HepG2 (cell line): ENCODE data around the gene VPS11. TPM values are rescaled to one million over a fixed set of nuclear protein-coding genes. Genes with fewer than 3 reads are reported as not detected.
A peak's percentile ranks its signal among the peaks of the same experiment; 100 is the strongest.

Experiments used
- ATAC-seq: fragments of 200-7000 bp; cut with Tn5 transposase; 3 replicates; pipeline ENCODE4 v1.9.1; 2020; ENCODE audit warnings: mild to moderate bottlenecking, moderate library complexity
- BruUV-seq: library from RNA; stranded (reverse); fragments of 400-500 nt; replicated peaks from 2 replicates; lab custom pipeline; 2021; lab: Mats Ljungman, UMichigan
- CTCF ChIA-PET: fragments of 300-600 bp; formaldehyde crosslinking; extraction: SDS; loops from one replicate; lab custom pipeline; 2021; ENCODE audit warnings: low total read pairs, inconsistent platforms, low intra/inter-chr PET ratio; lab: Yijun Ruan, JAX
- POLR2A ChIA-PET: fragments of 350-600 bp; sonication (Branson Sonifier 250); formaldehyde crosslinking; loops from one replicate; lab custom pipeline; 2020; ENCODE audit warnings: antibody characterized with exemption, inconsistent platforms; lab: Yijun Ruan, JAX
- DNase-seq: peaks from one replicate; pipeline ENCODE4 v3.0.0-alpha.2; 2015; ENCODE audit warnings: low spot score
- FAIRE-seq: peaks from 3 replicates; lab custom pipeline; 2011; peaks lifted over from hg19 to GRCh38; lab: Jason Lieb, UNC
- H2AFZ ChIP-seq: one replicate; pipeline ENCODE4 v1.6.1; 2011; ENCODE audit warnings: low read length, inconsistent platforms
- H3K27ac ChIP-seq: fragments of 300-600 bp; 3 replicates; pipeline ENCODE4 v1.8.0; 2011; ENCODE audit warnings: mixed run types, mild to moderate bottlenecking, mixed read lengths, low read length, inconsistent platforms; ENCODE audit not compliant: insufficient read depth; ENCODE audit errors: extremely low read length
- H3K27me3 ChIP-seq, 2 experiments: fragments of 200-600 bp in 1 of 2; 2 replicates in 1 of 2; 3 replicates in 1 of 2; pipeline versions ENCODE4 v1.6.0 to v1.8.0; 2011; ENCODE audit warnings: low read length in 2 of 2, mild to moderate bottlenecking in 2 of 2, moderate library complexity in 2 of 2, inconsistent platforms in 1 of 2; ENCODE audit not compliant: insufficient read depth in 2 of 2, control insufficient read depth in 1 of 2
- H3K36me3 ChIP-seq, 2 experiments: fragments of 200-600 bp in 1 of 2; replicated peaks in 1 of 2; 2 replicates in 1 of 2; 3 replicates in 1 of 2; pipeline versions ENCODE4 v1.5.1 to v1.8.0; 2011; ENCODE audit warnings: low read length in 2 of 2, inconsistent platforms in 1 of 2; ENCODE audit not compliant: insufficient read depth in 2 of 2, control insufficient read depth in 1 of 2
- H3K4me1 ChIP-seq: 2 replicates; pipeline ENCODE4 v1.5.1; 2012; ENCODE audit warnings: low read length, inconsistent platforms; ENCODE audit not compliant: insufficient read depth
- H3K4me2 ChIP-seq: 2 replicates; pipeline ENCODE4 v1.6.0; 2011; ENCODE audit warnings: low read depth, low read length, inconsistent platforms
- H3K4me3 ChIP-seq, 3 experiments: fragments of 200-600 bp in 1 of 3; sonication (generic), shearing (Covaris generic) in 1 of 3; replicated peaks in 1 of 3; 2 replicates each; pipeline ENCODE4 v1.5.1; 2011 to 2016; ENCODE audit warnings: low read length in 3 of 3, inconsistent platforms in 2 of 3, low read depth in 2 of 3, mild to moderate bottlenecking in 2 of 3, control low read depth in 1 of 3, mixed read lengths in 1 of 3; ENCODE audit not compliant: insufficient read depth in 1 of 3
- H3K79me2 ChIP-seq: one replicate; pipeline ENCODE4 v1.6.1; 2011; ENCODE audit warnings: low read length, inconsistent platforms; ENCODE audit not compliant: insufficient read depth
- H3K9ac ChIP-seq: 2 replicates; pipeline ENCODE4 v1.6.0; 2011; ENCODE audit warnings: mild to moderate bottlenecking, low read depth, low read length, inconsistent platforms; ENCODE audit not compliant: insufficient read depth
- H3K9me3 ChIP-seq: 2 replicates; pipeline ENCODE4 v1.5.1; 2012; ENCODE audit warnings: mild to moderate bottlenecking, low read length
- H4K20me1 ChIP-seq: 2 replicates; pipeline ENCODE4 v1.6.0; 2011; ENCODE audit warnings: inconsistent platforms, mild to moderate bottlenecking, low read length, moderate library complexity; ENCODE audit not compliant: insufficient read depth
- CBFB ChIP-seq: sonication (generic); formaldehyde crosslinking; IDR thresholded peaks from 2 replicates; pipeline ENCODE4 v1.4.0; 2020; ENCODE audit warnings: missing genetic modification reagents
- CHD2 ChIP-seq: IDR thresholded peaks from 2 replicates; pipeline ENCODE4 v1.6.1; 2011; ENCODE audit warnings: low read depth, low read length, improper control_type of control experiment
- FOXO4 ChIP-seq: sonication (generic); formaldehyde crosslinking; conservative IDR thresholded peaks from 2 replicates; pipeline ENCODE4 v1.8.1; 2023; ENCODE audit warnings: missing genetic modification reagents
- FOXP4 ChIP-seq: sonication (generic); formaldehyde crosslinking; IDR thresholded peaks from 2 replicates; pipeline ENCODE4 v1.4.0; 2020; ENCODE audit warnings: missing genetic modification reagents
- HMGXB3 ChIP-seq: sonication (generic); formaldehyde crosslinking; IDR thresholded peaks from 2 replicates; pipeline ENCODE4 v1.4.0; 2020; ENCODE audit warnings: missing genetic modification reagents, borderline replicate concordance
- HNRNPL ChIP-seq: fragments of 200-400 bp; formaldehyde crosslinking; IDR thresholded peaks from 2 replicates; pipeline ENCODE4 v1.6.1; 2017; ENCODE audit warnings: mild to moderate bottlenecking, low read depth, low read length
- IRX3 ChIP-seq: sonication (generic); formaldehyde crosslinking; IDR thresholded peaks from 2 replicates; pipeline ENCODE4 v1.8.1; 2023; ENCODE audit warnings: mild to moderate bottlenecking, low read depth, missing genetic modification reagents, borderline replicate concordance
- MAZ ChIP-seq, 2 experiments: sonication (generic) in 1 of 2; formaldehyde crosslinking in 1 of 2; IDR thresholded peaks; 2 replicates each; pipeline versions ENCODE4 v1.5.0 to v1.6.1; 2012 to 2020; ENCODE audit warnings: low read depth in 2 of 2, mild to moderate bottlenecking in 2 of 2, borderline replicate concordance in 1 of 2, improper control_type of control experiment in 1 of 2, low read length in 1 of 2, missing genetic modification reagents in 1 of 2, moderate library complexity in 1 of 2
- MIXL1 ChIP-seq: IDR thresholded peaks from 2 replicates; pipeline ENCODE4 v1.6.1; 2016
- PAF1 ChIP-seq: IDR thresholded peaks from 2 replicates; pipeline ENCODE4 v1.6.1; 2016; ENCODE audit warnings: missing genetic modification reagents, missing compliant biosample characterization
- SP4 ChIP-seq: sonication (generic); formaldehyde crosslinking; IDR thresholded peaks from 2 replicates; pipeline ENCODE4 v1.8.1; 2023; ENCODE audit warnings: mild to moderate bottlenecking, missing genetic modification reagents
- U2AF1 ChIP-seq: fragments of 200-400 bp; formaldehyde crosslinking; optimal IDR thresholded peaks from 2 replicates; pipeline ENCODE3; 2017; ENCODE audit warnings: mild to moderate bottlenecking, low read depth, low read length
- ZMAT5 ChIP-seq: sonication (generic); formaldehyde crosslinking; IDR thresholded peaks from 2 replicates; pipeline ENCODE4 v1.5.0; 2020; ENCODE audit warnings: mild to moderate bottlenecking, low read depth, missing genetic modification reagents, borderline replicate concordance
- ZNF260 ChIP-seq: sonication (generic); formaldehyde crosslinking; IDR thresholded peaks from 2 replicates; pipeline ENCODE4 v1.4.0; 2020; ENCODE audit warnings: missing genetic modification reagents, low read depth, mild to moderate bottlenecking, borderline replicate concordance
- ZNF263 ChIP-seq: sonication (generic); formaldehyde crosslinking; IDR thresholded peaks from 2 replicates; pipeline ENCODE4 v1.4.0; 2020; ENCODE audit warnings: missing genetic modification reagents
- ZNF772 ChIP-seq: sonication (generic); formaldehyde crosslinking; IDR thresholded peaks from 2 replicates; pipeline ENCODE4 v1.5.0; 2020; ENCODE audit warnings: mild to moderate bottlenecking, missing genetic modification reagents
- WGBS: methylation state at CpG from one replicate; pipeline ENCODE4 v1.1.6; 2017; ENCODE audit warnings: low lambda C conversion rate; 5-methylcytosine and 5-hydroxymethylcytosine counted together
- in situ Hi-C: cut with HindIII; loops from 2 replicates; pipeline ENCODE4 v1.10.0; 2017; ENCODE audit warnings: low pct_unique_long_range_greater_than_20kb; ENCODE audit not compliant: extremely low pct_ligation_motif_present
- intact Hi-C: fragments of 100-400 bp; cut with micrococcal nuclease; formaldehyde crosslinking; loops from one replicate; pipeline ENCODE4 v1.10.0; 2022; ENCODE audit not compliant: unreplicated experiment
- polyA plus RNA-seq, 8 experiments: library from polyadenylated mRNA; depleted of rRNA in 3 of 8; stranded (reverse) in 7 of 8; unstranded in 1 of 8; fragments of >200 nt; fragmentation: Illumina TruSeq in 4 of 8; extraction: Trizol in 4 of 8; gene quantifications; 2 replicates each; pipeline versions ENCODE4 v1.2.1 to v1.2.3, GENCODE V29; 2011 to 2016; ENCODE audit warnings: low read depth in 4 of 8, missing spikeins in 1 of 8, mixed read lengths in 1 of 8; ENCODE audit not compliant: insufficient read depth in 1 of 8
- total RNA-seq, 5 experiments: library from RNA; depleted of rRNA; stranded (reverse); fragments of >200 nt; fragmentation: Illumina TruSeq; extraction: Trizol; gene quantifications; 2 replicates each; pipeline ENCODE4 v1.2.3, GENCODE V29; 2016; ENCODE audit warnings: low read depth in 1 of 5

Gene VPS11
- total and polyA plus RNA-seq, 2 of the 13 experiments (the other 11 are each of a cell fraction or from before 2014, with no cell fraction given) = 13.7 to 21.6 TPM

- DNase-seq (no peak), FAIRE-seq (no peak), ATAC-seq (no peak)
- no peaks in the 10 kb centered on the region; a peak in 1 of 5 replicates for H3K27me3 ChIP-seq
- intact Hi-C loops = no loop called here
- H3K9ac ChIP-seq = peak overlapping the region; percentile 77
- in situ Hi-C loops = no loop called here
- H3K4me1 ChIP-seq = peaks cover 87% of the 10 kb centered on the region
- POLR2A ChIA-PET = interaction anchor here (1.1 to 2.8 kb wide), 4 partner anchors 10 to 60 kb away, joined by 4 to 12 read pairs (median 8); partner anchors contain the start of genes CENATAC, HMBS and VPS11
- H3K27ac ChIP-seq = peak overlapping the region; percentile 77
- H2AFZ ChIP-seq = no peak overlapping the region
- no peaks in the 10 kb centered on the region for H3K9me3 ChIP-seq
- peak overlapping the region in 1 of 3 experiments; percentile 82; a peak in 2 of 6 replicates for H3K4me3 ChIP-seq
- H3K4me2 ChIP-seq = peak overlapping the region; percentile 99
- peaks cover 5% of the 10 kb centered on the region; the same call in 1 of the 2 replicates for H4K20me1 ChIP-seq
- peaks cover 61% of the 10 kb centered on the region for H3K79me2 ChIP-seq
- CTCF ChIA-PET = no interaction called here
- 85% methylated on average over 5 of the region's 5 CpGs for WGBS
- peaks cover 4% of the 10 kb centered on the region in 2 experiments; a peak in 3 of 5 replicates for H3K36me3 ChIP-seq
- BruUV-seq = no TSS peak
- no peak for TF ChIP-seq PAF1 (CRISPR knock-in tag)
- no peak for TF ChIP-seq CHD2
- no peak for TF ChIP-seq MIXL1 (CRISPR knock-in tag)
- no peak for TF ChIP-seq MAZ (IDR thresholded peaks at IDR 0.05; ENCODE audit: borderline replicate concordance, low read depth, low read length)
- TF ChIP-seq MAZ (CRISPR knock-in tag; IDR thresholded peaks at IDR 0.05; ENCODE audit: low read depth) = no peak
- 0 out of 2 replicates have a peak, but pooled peaks have one; percentile 48 for TF ChIP-seq ZNF263 (CRISPR knock-in tag)
- 0 out of 2 replicates have a peak, but pooled peaks have one; percentile 9 for TF ChIP-seq IRX3 (CRISPR knock-in tag)
- TF ChIP-seq HMGXB3 (CRISPR knock-in tag) = 0 out of 2 replicates have a peak, but pooled peaks have one; percentile 9
- TF ChIP-seq ZNF772 (CRISPR knock-in tag) = 0 out of 2 replicates have a peak, but pooled peaks have one; percentile 16
- TF ChIP-seq CBFB (CRISPR knock-in tag) = no peak
- no peak for TF ChIP-seq FOXP4
- 0 out of 2 replicates have a peak, but pooled peaks have one; percentile 5 for TF ChIP-seq HNRNPL
- TF ChIP-seq FOXO4 = 0 out of 2 replicates have a peak, but pooled peaks have one; percentile 14
- TF ChIP-seq ZNF260 (CRISPR knock-in tag) = no peak
- no peak for TF ChIP-seq U2AF1
- no peak for TF ChIP-seq ZMAT5
- no peak for TF ChIP-seq SP4 (CRISPR knock-in tag)
Observed at GRCh38 chr11:119025541-119025940, 42.1 kb upstream of the VPS11 start.
